Esophagus (tissue), 2 donors: Measurements from ENCODE around the gene AHCTF1. TPM values are rescaled to one million over a fixed set of nuclear protein-coding genes. Genes with fewer than 3 reads are reported as not detected.
A peak's percentile ranks its signal among the peaks of the same experiment; 100 is the strongest.

ENCODE experiments used
- H3K27ac ChIP-seq, 2 donors: one replicate each; pipeline ENCODE4 v1.5.1; 2013; ENCODE audit warnings: low read depth in 2 of 2, mild to moderate bottlenecking in 2 of 2, inconsistent platforms in 1 of 2, low read length in 1 of 2, moderate library complexity in 1 of 2
- H3K27me3 ChIP-seq, 2 donors: one replicate each; pipeline ENCODE4 v1.6.1; 2013; ENCODE audit warnings: low read length in 2 of 2, control low read depth in 1 of 2, mild to moderate bottlenecking in 1 of 2; ENCODE audit not compliant: insufficient read depth in 2 of 2, control insufficient read depth in 1 of 2
- H3K36me3 ChIP-seq, 2 donors: one replicate each; pipeline ENCODE4 v1.6.1; 2013; ENCODE audit warnings: low read length in 1 of 2; ENCODE audit not compliant: control insufficient read depth in 2 of 2, insufficient read depth in 2 of 2
- H3K4me1 ChIP-seq, 2 donors: one replicate each; pipeline ENCODE4 v1.6.1; 2013; ENCODE audit warnings: low read length in 1 of 2; ENCODE audit not compliant: control insufficient read depth in 2 of 2, insufficient read depth in 2 of 2
- H3K4me3 ChIP-seq, 2 donors: one replicate each; pipeline ENCODE4 v1.5.1; 2013; ENCODE audit warnings: low read length in 2 of 2, mild to moderate bottlenecking in 2 of 2, low read depth in 1 of 2, moderate library complexity in 1 of 2
- H3K9me3 ChIP-seq, 2 donors: one replicate each; pipeline ENCODE4 v1.6.1; 2013; ENCODE audit warnings: mild to moderate bottlenecking in 2 of 2, low read depth in 1 of 2, low read length in 1 of 2, moderate library complexity in 1 of 2; ENCODE audit not compliant: control insufficient read depth in 2 of 2, insufficient read depth in 1 of 2
- WGBS, 2 donors: extraction: QIAGEN DNeasy Blood & Tissue Kit; methylation state at CpG; one replicate each; pipeline ENCODE4 v1.1.7; 2013; 5-methylcytosine and 5-hydroxymethylcytosine counted together
- polyA plus RNA-seq, 2 donors: library from polyadenylated mRNA; stranded (reverse); fragments of 200-250 nt; gene quantifications; one replicate each; pipeline ENCODE4 v1.2.3, GENCODE V29; 2013
- donor health status: healthy with polysubstance abuse.
- donor health status: Bipolar disorder and iron deficiency.

Gene AHCTF1, protein sequence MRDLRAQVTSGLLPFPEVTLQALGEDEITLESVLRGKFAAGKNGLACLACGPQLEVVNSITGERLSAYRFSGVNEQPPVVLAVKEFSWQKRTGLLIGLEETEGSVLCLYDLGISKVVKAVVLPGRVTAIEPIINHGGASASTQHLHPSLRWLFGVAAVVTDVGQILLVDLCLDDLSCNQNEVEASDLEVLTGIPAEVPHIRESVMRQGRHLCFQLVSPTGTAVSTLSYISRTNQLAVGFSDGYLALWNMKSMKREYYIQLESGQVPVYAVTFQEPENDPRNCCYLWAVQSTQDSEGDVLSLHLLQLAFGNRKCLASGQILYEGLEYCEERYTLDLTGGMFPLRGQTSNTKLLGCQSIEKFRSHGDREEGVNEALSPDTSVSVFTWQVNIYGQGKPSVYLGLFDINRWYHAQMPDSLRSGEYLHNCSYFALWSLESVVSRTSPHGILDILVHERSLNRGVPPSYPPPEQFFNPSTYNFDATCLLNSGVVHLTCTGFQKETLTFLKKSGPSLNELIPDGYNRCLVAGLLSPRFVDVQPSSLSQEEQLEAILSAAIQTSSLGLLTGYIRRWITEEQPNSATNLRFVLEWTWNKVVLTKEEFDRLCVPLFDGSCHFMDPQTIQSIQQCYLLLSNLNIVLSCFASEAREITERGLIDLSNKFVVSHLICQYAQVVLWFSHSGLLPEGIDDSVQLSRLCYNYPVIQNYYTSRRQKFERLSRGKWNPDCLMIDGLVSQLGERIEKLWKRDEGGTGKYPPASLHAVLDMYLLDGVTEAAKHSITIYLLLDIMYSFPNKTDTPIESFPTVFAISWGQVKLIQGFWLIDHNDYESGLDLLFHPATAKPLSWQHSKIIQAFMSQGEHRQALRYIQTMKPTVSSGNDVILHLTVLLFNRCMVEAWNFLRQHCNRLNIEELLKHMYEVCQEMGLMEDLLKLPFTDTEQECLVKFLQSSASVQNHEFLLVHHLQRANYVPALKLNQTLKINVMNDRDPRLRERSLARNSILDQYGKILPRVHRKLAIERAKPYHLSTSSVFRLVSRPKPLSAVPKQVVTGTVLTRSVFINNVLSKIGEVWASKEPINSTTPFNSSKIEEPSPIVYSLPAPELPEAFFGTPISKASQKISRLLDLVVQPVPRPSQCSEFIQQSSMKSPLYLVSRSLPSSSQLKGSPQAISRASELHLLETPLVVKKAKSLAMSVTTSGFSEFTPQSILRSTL (N-terminal part only)
- polyA plus RNA-seq, result 1 to 10 TPM; 5.5 to 7.3 TPM

GRCh38 chr1:246931549-246932365, at the start of gene AHCTF1:
TSS of gene AHCTF1 (minus strand) at chr1:246931948. CDS start at chr1:246918370, 13,578 bp downstream.
- H3K4me1 ChIP-seq, result peaks cover 0 to 3% of the 10 kb centered on the region in 2 donors
- H3K27ac ChIP-seq, result peak within 1 kb of the TSS; percentile 98 to 99
- H3K27me3 ChIP-seq, result no peaks in the 10 kb centered on the region
- no peaks in the 10 kb centered on the region for H3K9me3 ChIP-seq
- 0 to 1% methylated on average over 62 to 90 of the region's 90 CpGs for WGBS, 2 donors
- no peaks in the 10 kb centered on the region for H3K36me3 ChIP-seq
- H3K4me3 ChIP-seq, result peak within 1 kb of the TSS; percentile 90 to 99

- Histone ChIP-seq H3K36me3 (no peaks in the 10 kb centered on the region), H3K4me1 (no peaks in the 10 kb centered on the region), H3K27me3 (no peaks in the 10 kb centered on the region), H3K4me3 (no peak overlapping the region), H3K9me3 (peaks cover 0 to 5% of the 10 kb centered on the region in 2 donors), H3K27ac (no peak overlapping the region)
- WGBS, 2 donors, result 98% methylated on average over 6 of the region's 6 CpGs
These were observed 47.0 kb upstream of the AHCTF1 start for GRCh38 chr1:246978785-246979184.

DNA sequence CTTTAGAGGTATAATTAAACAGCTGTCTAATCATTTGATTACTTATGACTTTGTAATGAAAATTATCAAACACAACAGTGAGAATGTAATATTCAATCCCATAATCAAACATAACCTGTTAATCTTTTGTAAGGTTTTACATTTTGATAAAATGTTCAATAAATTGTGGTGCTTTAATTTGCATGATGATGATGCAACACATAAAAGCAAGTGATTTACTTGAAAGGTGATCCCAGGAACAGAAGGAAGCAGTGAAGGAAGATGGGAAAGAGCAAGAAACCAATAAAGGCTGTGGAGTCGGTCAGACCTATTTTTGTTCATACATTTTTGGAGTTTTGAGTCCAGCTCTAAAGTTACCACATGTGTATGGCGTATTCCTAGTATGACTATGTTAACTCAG, 46.5 kb upstream of the AHCTF1 start:
- Histone ChIP-seq H3K4me1 (no peaks in the 10 kb centered on the region), H3K36me3 (no peaks in the 10 kb centered on the region), H3K4me3 (no peak overlapping the region), H3K9me3 (peaks cover 0 to 5% of the 10 kb centered on the region in 2 donors), H3K27ac (no peak overlapping the region), H3K27me3 (no peaks in the 10 kb centered on the region)
- 89 to 97% methylated on average over 2 of the region's 2 CpGs for WGBS, 2 donors

- 95 to 97% methylated on average over 7 of the region's 7 CpGs for WGBS, 2 donors
These were observed 40.2 kb upstream of the AHCTF1 start for GRCh38 chr1:246971969-246972368.

GRCh38 chr1:246971090-246971721, 39.5 kb upstream of the AHCTF1 start:
- Histone ChIP-seq H3K27me3 (no peaks in the 10 kb centered on the region), H3K36me3 (no peaks in the 10 kb centered on the region), H3K9me3 (peaks cover 7 to 13% of the 10 kb centered on the region in 2 donors), H3K27ac (no peak overlapping the region), H3K4me1 (no peaks in the 10 kb centered on the region), H3K4me3 (no peak overlapping the region)
- 81 to 83% methylated on average over 12 of the region's 12 CpGs for WGBS, 2 donors

More at GRCh38 chr1:246971969-246972368, 40.2 kb upstream of the AHCTF1 start:
- no peak overlapping the region for H3K4me3 ChIP-seq
- no peaks in the 10 kb centered on the region for H3K27me3 ChIP-seq
- no peaks in the 10 kb centered on the region for H3K4me1 ChIP-seq
- no peak overlapping the region for H3K27ac ChIP-seq
- no peaks in the 10 kb centered on the region for H3K36me3 ChIP-seq
- H3K9me3 ChIP-seq, result peaks cover 7 to 13% of the 10 kb centered on the region in 2 donors

DNA sequence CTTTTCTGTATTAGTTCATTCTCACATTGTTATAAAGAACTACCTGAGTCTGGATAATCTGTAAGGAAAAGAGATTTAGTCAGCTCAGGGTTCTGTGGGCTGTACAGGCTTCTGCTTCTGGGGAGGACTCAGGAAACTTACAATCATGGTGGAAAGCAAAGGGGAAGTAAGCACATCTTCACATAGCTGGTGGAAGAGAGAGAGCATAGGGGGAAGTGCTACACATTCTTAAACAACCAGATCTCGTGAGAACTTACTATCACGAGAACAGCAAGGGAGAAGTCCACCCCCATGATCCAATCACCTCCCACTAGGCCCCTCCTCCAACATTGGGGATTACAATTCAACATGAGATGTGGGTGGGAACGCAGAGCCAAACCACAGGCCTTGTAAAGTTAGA, 37.9 kb upstream of the AHCTF1 start:
- H3K4me1 ChIP-seq, result no peaks in the 10 kb centered on the region
- H3K4me3 ChIP-seq, result no peak overlapping the region
- H3K27ac ChIP-seq, result no peak overlapping the region
- WGBS, 2 donors, result 93 to 98% methylated on average over 3 of the region's 3 CpGs
- H3K27me3 ChIP-seq, result no peaks in the 10 kb centered on the region
- no peaks in the 10 kb centered on the region for H3K36me3 ChIP-seq
- peaks cover 7 to 13% of the 10 kb centered on the region in 2 donors for H3K9me3 ChIP-seq

DNA sequence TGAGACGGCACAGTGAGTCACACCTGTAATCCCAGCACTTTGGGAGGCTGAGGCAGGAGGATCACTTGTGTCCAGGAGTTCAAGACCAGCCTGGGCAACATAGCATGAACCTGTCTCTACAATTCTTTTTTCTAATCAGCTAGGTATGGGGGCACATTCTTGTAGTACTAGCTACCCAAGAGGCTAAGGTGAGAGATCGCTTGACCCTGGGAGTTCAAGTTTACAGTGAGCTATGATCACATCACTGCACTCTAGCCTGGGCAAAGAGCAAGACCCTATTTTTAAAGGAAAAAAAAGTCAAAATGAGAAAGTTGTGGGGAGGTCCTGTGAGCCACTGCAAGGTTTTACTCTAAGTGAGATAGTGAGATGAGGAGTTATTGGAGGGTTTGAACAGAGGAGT, 34.8 kb upstream of the AHCTF1 start:
- Histone ChIP-seq H3K27me3 (no peaks in the 10 kb centered on the region), H3K9me3 (peaks cover 7 to 8% of the 10 kb centered on the region in 2 donors), H3K4me3 (no peak overlapping the region), H3K36me3 (no peaks in the 10 kb centered on the region), H3K4me1 (no peaks in the 10 kb centered on the region), H3K27ac (no peak overlapping the region)
- WGBS, 2 donors, result 93 to 96% methylated on average over 2 of the region's 2 CpGs

DNA sequence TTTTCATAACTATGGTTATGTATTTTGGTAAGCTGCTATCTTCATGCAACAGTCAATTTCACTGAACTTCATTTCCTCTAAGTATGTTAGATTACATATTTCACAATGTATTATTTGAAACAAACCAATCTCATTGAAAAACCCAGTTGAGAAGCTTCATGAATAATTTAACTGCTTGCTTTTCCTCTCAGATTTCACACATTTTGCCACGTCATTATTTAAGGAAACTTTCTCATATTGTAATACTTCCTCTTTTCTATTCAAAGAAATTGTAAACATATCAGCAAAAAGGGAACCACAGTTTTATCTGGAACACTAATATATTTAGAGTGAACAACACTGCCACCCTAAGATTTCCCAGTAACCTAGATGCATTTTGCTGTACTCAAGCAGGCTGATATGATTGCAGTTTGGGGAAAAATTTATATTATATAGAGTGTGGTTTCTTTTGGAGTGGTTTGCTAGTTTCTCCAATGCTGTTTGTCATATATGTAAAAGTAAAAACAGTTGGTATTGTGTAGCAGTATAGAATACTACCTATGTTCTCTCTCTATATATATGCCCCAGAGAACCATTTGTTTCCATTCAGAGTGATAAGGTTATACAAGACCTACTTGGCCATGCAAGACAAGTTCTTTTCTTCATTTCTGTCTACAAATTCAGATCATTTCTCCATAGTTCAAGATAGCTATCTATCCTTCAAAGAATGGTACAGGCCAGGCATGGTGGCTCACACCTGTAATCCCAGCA, 28.4 kb upstream of the AHCTF1 start:
- no peaks in the 10 kb centered on the region for H3K36me3 ChIP-seq
- 46 to 56% methylated on average over 1 of the region's 1 CpG for WGBS, 2 donors
- H3K27ac ChIP-seq, result no peak overlapping the region
- no peaks in the 10 kb centered on the region for H3K4me1 ChIP-seq
- H3K27me3 ChIP-seq, result no peaks in the 10 kb centered on the region
- H3K9me3 ChIP-seq, result peaks cover 0 to 2% of the 10 kb centered on the region in 2 donors
- H3K4me3 ChIP-seq, result no peak overlapping the region
